Astrocyte (in vitro differentiated cells and primary cell): Measurements from ENCODE around the gene ECE2.

Experiments used
- EZH2 ChIP-seq: IDR thresholded peaks from 2 replicates; pipeline ENCODE4 v1.6.1; 2012; ENCODE audit warnings: mild to moderate bottlenecking, low read length, inconsistent platforms; ENCODE audit not compliant: insufficient read depth
- TF ChIP-seq, protein P1 (sequence below): IDR thresholded peaks from 2 replicates; pipeline ENCODE4 v1.5.1; 2011; ENCODE audit warnings: low read depth, mild to moderate bottlenecking, inconsistent platforms, low read length, moderate library complexity; ENCODE audit not compliant: insufficient read depth

DNA sequence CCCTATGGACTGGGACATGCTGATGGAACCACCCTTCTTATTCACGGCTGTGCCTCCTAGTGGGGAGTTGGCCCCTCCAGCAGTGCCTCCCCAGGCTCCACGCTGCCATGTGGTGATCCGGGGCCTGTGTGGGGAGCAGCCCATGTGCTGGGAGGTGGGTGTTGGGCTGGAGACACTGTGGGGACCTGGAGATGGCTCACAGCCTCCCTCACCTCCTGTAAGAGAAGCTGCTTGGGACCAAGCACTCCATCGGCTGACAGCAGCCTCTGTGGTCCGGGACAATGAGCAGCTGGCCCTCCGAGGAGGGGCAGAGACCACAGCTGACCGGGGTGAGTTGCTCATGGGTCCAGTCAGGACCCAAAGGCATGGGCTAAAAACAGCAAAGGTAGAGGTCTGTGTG is 36.1 kb upstream of the ECE2 start:
- TF ChIP-seq, protein P1, sequence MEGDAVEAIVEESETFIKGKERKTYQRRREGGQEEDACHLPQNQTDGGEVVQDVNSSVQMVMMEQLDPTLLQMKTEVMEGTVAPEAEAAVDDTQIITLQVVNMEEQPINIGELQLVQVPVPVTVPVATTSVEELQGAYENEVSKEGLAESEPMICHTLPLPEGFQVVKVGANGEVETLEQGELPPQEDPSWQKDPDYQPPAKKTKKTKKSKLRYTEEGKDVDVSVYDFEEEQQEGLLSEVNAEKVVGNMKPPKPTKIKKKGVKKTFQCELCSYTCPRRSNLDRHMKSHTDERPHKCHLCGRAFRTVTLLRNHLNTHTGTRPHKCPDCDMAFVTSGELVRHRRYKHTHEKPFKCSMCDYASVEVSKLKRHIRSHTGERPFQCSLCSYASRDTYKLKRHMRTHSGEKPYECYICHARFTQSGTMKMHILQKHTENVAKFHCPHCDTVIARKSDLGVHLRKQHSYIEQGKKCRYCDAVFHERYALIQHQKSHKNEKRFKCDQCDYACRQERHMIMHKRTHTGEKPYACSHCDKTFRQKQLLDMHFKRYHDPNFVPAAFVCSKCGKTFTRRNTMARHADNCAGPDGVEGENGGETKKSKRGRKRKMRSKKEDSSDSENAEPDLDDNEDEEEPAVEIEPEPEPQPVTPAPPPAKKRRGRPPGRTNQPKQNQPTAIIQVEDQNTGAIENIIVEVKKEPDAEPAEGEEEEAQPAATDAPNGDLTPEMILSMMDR, result no peak
- TF ChIP-seq EZH2, result no peak
